Stimulated activated naive B cell treated with anti-CD40 and anti-IgM and Interleukin-4, amounts not matched to agents 10 μg/mL and 1 μg/mL and 100 μg/mL, for 72 hours (primary cell): ENCODE data around the gene COL6A2.

ENCODE experiments used
- ATAC-seq, 2 donors: fragments of 150-1000 bp; cut with Tn5 transposase; replicated peaks; 2 replicates each; pipeline ENCODE4 v1.10.0; 2021; ENCODE audit warnings: moderate library complexity in 1 of 2
- DNase-seq: peaks from one replicate; pipeline ENCODE4 v3.0.0; 2021
- H3K27ac Mint-ChIP-seq: one replicate; pipeline ENCODE4 v1.8.0; 2022; ENCODE audit warnings: mild to moderate bottlenecking, mixed read lengths
- H3K27me3 Mint-ChIP-seq, 2 donors: one replicate each; pipeline ENCODE4 v1.8.0; 2022; ENCODE audit warnings: mixed read lengths in 2 of 2
- H3K36me3 Mint-ChIP-seq, 2 donors: one replicate each; pipeline ENCODE4 v1.8.0; 2022; ENCODE audit warnings: mixed read lengths in 2 of 2, mild to moderate bottlenecking in 1 of 2
- H3K4me1 Mint-ChIP-seq, 2 donors: one replicate each; pipeline ENCODE4 v1.8.0; 2022; ENCODE audit warnings: mixed read lengths in 2 of 2, mild to moderate bottlenecking in 1 of 2
- H3K4me3 Mint-ChIP-seq, 2 donors: one replicate each; pipeline ENCODE4 v1.8.0; 2022; ENCODE audit warnings: mild to moderate bottlenecking in 2 of 2, mixed read lengths in 2 of 2, moderate library complexity in 1 of 2
- H3K9me3 Mint-ChIP-seq, 2 donors: one replicate each; pipeline ENCODE4 v1.8.0; 2022; ENCODE audit warnings: mixed read lengths in 2 of 2, mild to moderate bottlenecking in 1 of 2

Gene COL6A2

DNA sequence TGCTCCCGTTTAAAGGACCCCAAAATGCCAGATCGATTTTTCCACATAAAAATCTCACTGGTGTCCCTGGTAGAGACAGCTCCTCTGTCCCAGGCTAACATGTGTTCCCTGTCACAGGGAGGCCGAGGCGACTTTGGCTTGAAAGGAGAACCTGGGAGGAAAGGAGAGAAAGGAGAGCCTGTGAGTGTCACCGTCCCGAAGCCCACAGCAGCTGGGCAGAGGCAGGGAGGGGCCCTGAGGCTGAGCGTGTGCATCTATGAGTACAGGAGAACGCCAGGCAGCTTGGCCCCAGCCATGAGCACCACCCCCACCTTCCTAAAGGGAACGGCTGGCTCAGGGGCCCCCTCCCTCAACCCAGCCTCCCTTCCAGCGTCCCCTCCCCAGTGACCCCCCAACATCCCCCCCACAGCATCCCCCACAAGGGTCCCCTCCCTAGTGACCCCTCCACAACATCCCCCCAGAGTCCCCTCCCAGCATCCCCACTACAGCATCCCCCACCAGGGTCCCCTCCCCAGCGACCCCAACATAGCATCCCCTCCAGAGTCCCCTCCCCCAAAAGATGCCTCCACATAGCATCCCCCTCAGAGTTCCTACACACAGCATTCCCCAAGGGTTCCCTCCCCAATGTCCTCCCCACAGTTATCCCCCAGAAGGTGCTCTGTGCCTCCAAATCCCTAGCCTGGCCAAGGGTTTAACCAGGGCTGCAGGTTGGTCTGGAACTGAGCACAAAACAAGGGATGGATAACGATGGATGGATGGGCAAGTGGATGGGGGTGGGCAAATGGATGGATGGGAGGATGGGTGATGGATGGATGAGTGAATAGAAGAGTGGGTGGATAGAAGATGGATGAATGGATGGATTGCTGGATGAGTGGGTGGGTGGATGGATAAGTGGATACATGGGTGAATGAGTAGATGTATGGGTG, 25.1 kb downstream of the COL6A2 start:
- Mint-ChIP-seq H3K27me3 (peaks cover 0 to 11% of the 10 kb centered on the region in 2 donors), H3K4me1 (no peaks in the 10 kb centered on the region), H3K4me3 (no peak overlapping the region), H3K9me3 (peaks cover 6 to 9% of the 10 kb centered on the region in 2 donors), H3K36me3 (no peaks in the 10 kb centered on the region), H3K27ac (no peak overlapping the region)
- ATAC-seq (no peak), DNase-seq (no peak)

DNA sequence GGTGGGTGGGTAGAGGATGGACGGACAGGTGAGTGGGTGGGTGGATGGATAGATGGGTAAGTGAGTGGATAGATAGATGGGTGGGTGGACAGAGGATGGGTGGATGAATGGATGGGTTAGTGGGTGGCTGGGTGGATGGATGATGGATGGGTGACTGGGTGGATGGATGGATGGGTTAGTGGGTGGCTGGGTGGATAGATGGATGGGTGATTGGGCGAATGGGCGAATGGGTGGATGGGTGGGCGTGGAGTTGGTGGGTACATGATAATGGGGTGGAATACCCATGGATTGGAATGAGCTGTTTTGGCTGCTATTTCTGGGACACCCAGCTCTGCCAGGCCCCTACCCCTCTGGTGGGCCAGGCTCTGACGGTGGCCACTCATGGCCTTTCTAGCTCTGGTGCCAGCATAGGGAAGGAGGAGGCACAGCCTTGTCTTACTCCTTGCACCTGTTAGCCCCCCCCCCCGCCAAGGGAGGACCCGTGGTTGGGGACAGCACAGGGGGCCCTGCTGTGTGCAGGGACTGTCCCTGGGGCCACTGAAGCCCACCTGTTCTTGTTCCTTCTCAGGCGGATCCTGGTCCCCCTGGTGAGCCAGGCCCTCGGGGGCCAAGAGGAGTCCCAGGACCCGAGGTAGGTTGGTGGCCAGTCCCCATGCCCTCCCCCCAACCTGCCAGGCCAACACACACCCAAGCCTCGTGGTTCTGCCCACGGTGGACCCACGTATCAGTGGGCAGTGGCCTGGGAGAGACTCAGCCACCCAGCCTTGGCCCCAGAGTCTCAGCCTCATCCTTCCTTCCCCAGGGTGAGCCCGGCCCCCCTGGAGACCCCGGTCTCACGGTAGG, 26.4 kb downstream of the COL6A2 start:
- H3K9me3 Mint-ChIP-seq: peaks cover 6 to 9% of the 10 kb centered on the region in 2 donors
- no peaks in the 10 kb centered on the region for H3K4me1 Mint-ChIP-seq
- ATAC-seq: no peak
- no peak for DNase-seq
- H3K4me3 Mint-ChIP-seq: no peak overlapping the region
- H3K27ac Mint-ChIP-seq: no peak overlapping the region
- no peaks in the 10 kb centered on the region for H3K36me3 Mint-ChIP-seq
- peaks cover 0 to 11% of the 10 kb centered on the region in 2 donors for H3K27me3 Mint-ChIP-seq

DNA sequence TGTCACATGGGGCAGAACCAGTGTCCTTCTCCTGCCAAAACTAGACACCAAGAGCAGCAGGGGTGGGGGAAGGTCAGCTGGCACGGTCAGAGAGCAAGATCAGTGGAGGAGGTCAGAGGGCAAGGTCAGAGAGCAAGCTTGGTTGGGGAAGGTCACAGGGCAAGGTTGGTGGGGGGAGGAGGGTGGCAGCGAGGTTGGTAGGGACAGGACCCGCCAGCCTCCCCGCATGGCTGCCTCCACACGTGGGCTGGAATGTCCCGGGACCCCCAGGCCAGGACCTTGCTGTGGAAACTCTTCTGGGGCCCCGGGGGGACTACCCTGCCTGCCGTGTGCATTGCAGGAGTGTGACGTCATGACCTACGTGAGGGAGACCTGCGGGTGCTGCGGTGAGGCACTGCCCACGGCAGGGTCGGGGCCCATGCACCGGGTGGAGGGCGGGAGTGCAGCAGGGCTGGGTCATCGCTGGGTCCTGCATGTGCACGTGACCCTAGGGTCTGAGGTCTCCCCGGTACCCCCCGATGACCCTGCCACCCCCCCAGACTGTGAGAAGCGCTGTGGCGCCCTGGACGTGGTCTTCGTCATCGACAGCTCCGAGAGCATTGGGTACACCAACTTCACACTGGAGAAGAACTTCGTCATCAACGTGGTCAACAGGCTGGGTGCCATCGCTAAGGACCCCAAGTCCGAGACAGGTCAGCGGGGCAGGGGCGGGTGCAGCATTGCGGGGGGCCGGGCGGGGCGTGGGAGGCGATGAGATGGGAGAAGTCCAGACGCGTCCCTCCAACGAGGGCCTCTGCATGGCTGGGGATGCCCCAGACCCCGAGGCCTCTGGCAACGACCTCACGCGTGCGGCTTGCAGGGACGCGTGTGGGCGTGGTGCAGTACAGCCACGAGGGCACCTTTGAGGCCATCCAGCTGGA, 27.3 kb downstream of the COL6A2 start:
- Mint-ChIP-seq H3K36me3 (no peaks in the 10 kb centered on the region), H3K27me3 (peaks cover 0 to 11% of the 10 kb centered on the region in 2 donors), H3K9me3 (peaks cover 6 to 9% of the 10 kb centered on the region in 2 donors), H3K4me3 (no peak overlapping the region), H3K4me1 (no peaks in the 10 kb centered on the region), H3K27ac (no peak overlapping the region)
- no peak for DNase-seq
- ATAC-seq: no peak

DNA sequence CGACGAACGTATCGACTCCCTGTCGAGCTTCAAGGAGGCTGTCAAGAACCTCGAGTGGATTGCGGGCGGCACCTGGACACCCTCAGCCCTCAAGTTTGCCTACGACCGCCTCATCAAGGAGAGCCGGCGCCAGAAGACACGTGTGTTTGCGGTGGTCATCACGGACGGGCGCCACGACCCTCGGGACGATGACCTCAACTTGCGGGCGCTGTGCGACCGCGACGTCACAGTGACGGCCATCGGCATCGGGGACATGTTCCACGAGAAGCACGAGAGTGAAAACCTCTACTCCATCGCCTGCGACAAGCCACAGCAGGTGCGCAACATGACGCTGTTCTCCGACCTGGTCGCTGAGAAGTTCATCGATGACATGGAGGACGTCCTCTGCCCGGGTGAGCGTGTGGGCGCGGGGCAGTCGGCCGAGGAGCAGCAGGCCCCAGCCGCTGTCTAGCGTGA, 28.0 kb downstream of the COL6A2 start:
- Mint-ChIP-seq H3K9me3 (peaks cover 6 to 9% of the 10 kb centered on the region in 2 donors), H3K36me3 (no peaks in the 10 kb centered on the region), H3K27me3 (peaks cover 0 to 11% of the 10 kb centered on the region in 2 donors), H3K27ac (no peak overlapping the region), H3K4me1 (no peaks in the 10 kb centered on the region), H3K4me3 (no peak overlapping the region)
- ATAC-seq (no peak), DNase-seq (no peak)

DNA sequence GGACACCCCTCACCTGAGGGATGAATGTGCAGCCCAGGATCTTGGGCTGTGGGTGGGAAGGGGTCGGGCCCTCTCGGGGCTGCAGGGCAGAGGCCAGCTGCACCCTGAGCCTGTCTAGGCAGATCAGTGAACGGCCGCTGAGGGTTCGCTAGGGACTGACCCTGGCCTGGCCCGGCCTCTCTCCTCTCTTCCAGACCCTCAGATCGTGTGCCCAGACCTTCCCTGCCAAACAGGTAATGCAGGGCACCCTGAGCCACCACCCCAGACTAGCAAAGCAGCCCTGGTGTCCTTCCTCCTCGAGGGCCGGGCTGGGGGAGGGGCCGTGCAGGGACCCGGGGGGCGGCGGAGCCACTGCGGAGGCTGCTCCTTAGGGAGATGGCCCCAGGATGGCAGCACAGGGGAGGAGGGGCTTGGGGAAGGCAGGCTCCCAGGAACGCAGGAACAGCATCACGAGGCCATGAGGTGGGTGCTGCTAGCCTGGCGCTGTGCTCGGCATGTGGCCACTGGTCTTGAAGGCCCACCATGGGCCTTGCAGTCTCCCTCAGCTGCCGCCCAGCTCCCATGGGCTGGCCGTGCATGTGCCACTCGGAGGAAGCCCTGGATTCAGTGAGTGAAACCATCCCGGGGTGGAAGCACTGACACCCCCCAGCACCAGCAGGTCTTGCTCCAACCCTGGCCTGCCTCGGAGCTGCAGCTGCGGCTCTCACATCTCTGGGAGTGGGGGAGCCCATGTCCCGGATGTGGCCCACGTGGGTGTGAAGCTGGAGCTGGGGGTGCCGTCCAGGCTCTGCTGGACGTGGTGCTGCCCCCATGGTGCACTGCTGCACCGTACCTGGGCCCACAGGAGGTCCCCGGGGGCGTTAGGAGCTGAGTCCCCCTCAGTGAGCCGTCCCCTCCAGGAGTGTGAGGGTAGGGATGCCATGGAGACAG, 28.7 kb downstream of the COL6A2 start:
- no peak overlapping the region for H3K27ac Mint-ChIP-seq
- ATAC-seq (no peak), DNase-seq (no peak)
- peaks cover 0 to 11% of the 10 kb centered on the region in 2 donors for H3K27me3 Mint-ChIP-seq
- no peaks in the 10 kb centered on the region for H3K36me3 Mint-ChIP-seq
- no peaks in the 10 kb centered on the region for H3K4me1 Mint-ChIP-seq
- peaks cover 6 to 9% of the 10 kb centered on the region in 2 donors for H3K9me3 Mint-ChIP-seq
- no peak overlapping the region for H3K4me3 Mint-ChIP-seq

DNA sequence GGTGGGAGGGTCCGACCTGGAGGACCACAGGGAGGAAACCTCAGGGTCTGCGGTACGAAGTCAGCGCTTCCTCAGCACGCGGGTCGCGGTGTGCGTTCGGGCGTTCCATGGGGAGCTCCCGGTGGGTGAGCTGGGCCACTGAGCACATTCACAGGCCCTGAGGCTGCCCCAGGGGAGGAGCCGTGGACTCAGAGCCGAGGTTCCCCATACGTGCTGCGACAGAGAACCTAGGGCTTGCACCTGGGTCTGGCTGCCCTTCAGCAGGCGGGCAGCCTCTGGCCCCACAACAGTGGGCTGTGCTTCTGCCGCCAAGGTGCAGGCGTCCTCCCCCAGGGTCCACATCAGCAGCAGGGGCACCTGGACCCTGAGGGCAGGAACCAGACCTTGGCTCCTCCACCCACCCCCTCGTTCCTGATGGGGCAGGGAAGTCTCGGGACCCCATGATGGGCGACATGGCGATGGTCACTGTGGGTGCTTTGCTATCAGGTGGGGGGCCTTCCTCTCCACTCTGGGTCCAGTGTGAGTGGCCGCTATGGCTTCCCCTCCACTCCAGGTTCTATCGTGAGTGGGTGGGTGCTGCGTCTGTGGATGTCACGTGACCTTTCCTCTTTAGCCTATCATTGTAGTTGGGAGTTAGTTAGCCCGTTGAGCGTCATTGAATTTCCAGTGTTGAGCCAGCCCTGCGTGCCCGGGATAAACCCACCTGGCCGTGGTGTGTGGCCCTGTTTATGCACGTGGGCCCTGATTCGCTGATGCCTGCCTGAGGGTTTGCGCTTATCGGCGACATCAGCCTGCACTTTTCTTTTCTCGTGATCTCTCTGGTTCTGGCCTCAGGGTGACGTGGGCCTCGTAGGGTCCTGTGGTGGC, 29.6 kb downstream of the COL6A2 start:
- H3K27me3 Mint-ChIP-seq: peaks cover 0 to 8% of the 10 kb centered on the region in 2 donors
- no peaks in the 10 kb centered on the region for H3K4me1 Mint-ChIP-seq
- ATAC-seq (no peak), DNase-seq (no peak)
- H3K27ac Mint-ChIP-seq: no peak overlapping the region
- no peak overlapping the region for H3K4me3 Mint-ChIP-seq
- peaks cover 6 to 9% of the 10 kb centered on the region in 2 donors for H3K9me3 Mint-ChIP-seq
- no peaks in the 10 kb centered on the region for H3K36me3 Mint-ChIP-seq

DNA sequence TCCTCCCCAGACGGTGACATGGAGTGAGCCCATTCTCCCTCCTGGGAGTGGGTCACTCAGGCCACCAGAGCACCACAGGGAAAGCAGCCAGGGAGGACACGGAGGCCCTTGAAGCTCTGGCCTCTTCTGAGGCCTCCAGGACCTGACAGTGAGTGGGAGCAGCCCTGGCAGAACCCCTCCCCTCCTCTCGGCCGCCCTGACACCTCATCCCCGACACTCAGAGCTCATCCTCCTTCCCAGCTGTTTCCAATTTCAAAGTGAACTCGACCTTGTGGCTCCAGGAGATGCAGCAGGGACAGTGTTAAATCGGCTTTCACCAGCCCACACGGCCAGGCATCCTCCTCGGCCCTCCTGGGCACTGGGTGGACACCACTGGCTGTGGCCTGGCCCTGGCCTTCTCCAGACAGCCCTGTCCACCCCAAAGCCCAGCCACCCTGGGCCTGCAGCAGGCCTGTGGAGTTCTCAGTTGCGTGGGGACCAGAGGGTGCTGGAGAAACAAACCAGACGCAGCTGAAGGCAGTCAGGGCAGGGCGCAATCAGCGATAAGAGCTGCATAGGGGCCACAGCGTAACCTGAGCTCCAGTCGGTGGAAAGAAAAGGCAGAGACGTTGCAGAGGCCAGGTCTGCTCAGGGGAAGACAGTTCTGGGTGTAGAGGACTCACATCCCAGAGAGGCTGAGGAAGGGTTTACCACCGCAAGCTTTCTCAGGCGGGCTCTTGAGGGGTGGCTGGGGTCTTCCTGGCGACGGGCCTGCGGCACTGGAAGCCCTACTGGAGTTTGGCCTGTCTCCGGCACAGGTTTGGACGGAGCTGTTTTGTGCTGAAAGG, 30.4 kb downstream of the COL6A2 start:
- no peak for ATAC-seq
- no peak for DNase-seq
- Mint-ChIP-seq H3K27me3 (peaks cover 0 to 6% of the 10 kb centered on the region in 2 donors), H3K36me3 (no peaks in the 10 kb centered on the region), H3K9me3 (peaks cover 6 to 7% of the 10 kb centered on the region in 2 donors), H3K27ac (no peak overlapping the region), H3K4me3 (no peak overlapping the region), H3K4me1 (no peaks in the 10 kb centered on the region)

DNA sequence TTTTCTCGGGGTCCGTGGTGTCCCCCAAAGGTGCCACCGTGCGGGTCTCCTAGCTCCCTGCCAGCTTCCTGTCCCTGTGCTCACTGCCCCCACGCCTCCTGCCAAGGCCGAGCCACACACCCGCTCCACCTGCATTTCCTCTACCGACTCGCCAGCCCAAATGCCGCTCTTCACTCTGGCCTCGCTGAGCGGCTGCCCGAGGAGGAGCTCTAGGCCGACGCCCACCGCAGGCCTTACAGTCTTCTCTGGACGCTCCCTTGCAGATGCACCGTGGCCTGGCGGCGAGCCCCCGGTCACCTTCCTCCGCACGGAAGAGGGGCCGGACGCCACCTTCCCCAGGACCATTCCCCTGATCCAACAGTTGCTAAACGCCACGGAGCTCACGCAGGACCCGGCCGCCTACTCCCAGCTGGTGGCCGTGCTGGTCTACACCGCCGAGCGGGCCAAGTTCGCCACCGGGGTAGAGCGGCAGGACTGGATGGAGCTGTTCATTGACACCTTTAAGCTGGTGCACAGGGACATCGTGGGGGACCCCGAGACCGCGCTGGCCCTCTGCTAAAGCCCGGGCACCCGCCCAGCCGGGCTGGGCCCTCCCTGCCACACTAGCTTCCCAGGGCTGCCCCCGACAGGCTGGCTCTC, 31.1 kb downstream of the COL6A2 start:
- Mint-ChIP-seq H3K9me3 (peaks cover 0 to 1% of the 10 kb centered on the region in 2 donors), H3K27me3 (no peaks in the 10 kb centered on the region), H3K4me1 (no peaks in the 10 kb centered on the region), H3K4me3 (no peak overlapping the region), H3K27ac (no peak overlapping the region), H3K36me3 (no peaks in the 10 kb centered on the region)
- ATAC-seq (no peak), DNase-seq (no peak)

DNA sequence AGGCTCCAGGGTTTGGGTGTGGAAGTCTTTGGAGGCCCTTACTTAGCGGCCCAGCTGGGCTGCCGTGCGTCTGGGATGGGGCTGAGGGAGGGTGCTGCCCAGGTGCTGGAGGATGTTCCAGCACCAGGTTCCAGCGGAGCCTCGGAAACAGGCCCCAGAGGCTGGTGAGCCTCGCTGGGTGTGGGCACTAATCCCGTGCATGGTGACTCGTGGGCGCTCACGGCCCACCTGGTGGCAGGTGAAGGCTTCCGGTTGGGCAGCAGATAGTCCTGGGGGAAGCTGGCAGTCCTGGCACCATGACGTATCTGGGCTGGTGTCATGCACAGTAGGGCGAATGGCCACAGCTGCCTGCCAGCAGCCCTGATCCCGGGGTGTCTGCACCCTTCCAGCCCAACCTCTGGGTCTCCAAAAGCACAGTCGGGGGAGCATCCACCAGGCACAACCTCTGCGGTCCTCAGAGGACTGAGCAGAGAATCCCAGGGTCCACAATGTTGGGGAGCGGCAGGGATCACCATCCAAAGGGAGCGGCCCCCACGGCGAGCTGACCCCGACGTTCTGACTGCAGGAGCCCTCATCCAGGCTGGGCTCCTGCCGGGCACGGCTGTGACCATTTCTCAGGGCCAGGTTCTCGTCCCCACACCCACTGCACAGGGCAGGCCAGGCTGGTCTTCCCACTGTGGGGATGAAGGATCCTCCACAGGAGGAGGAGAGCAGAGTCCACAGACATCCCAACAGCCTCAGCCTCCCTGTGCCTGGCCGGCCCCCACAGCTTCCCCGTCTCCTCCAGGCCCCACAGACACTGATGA, 32.1 kb downstream of the COL6A2 start:
- H3K4me3 Mint-ChIP-seq: no peak overlapping the region
- ATAC-seq: no peak
- no peak for DNase-seq
- peaks cover under 1 to 5% of the 10 kb centered on the region in 2 donors for H3K27me3 Mint-ChIP-seq
- no peak overlapping the region for H3K27ac Mint-ChIP-seq
- no peaks in the 10 kb centered on the region for H3K4me1 Mint-ChIP-seq
- no peaks in the 10 kb centered on the region for H3K36me3 Mint-ChIP-seq
- no peaks in the 10 kb centered on the region for H3K9me3 Mint-ChIP-seq

DNA sequence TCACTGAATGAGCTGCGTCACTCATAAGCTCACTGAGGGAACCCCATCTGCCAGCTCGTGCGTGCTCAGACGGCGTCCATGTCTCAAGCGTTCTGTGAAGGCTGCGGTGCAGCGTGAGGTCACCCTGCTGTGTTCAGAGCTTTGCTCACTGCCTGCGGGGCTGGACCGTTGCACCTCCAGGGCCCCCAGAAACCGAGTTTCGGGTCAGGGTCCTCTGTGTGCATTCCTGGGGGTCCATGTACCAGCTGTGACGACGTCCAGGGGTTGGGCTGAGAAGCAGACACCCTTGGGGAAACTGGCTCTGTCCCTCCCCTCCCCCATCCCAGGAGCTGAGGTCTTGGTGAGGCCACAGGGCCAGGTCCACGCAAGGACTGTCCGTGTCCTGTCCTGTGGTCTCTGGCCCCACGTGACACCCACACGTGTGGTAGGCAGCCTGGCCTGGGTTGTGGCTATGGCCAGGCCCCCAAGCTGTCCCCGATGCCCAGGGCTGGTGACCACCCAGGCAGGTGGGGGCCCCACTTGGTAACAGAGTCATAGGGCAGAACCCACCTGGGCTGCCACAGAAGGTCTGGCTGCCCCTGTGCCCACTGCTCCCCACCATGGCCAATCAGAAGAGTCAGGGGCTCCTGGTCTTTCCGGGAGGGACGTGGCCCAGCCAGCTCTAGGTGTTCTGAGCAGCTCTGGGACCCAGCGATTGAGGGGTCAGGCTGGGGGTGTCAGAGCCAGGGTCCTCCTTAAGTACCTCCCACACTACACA, 33.1 kb downstream of the COL6A2 start:
- Mint-ChIP-seq H3K9me3 (no peaks in the 10 kb centered on the region), H3K4me3 (no peak overlapping the region), H3K27me3 (peaks cover 7 to 10% of the 10 kb centered on the region in 2 donors), H3K27ac (peak overlapping the region; percentile 42), H3K36me3 (no peaks in the 10 kb centered on the region), H3K4me1 (no peaks in the 10 kb centered on the region)
- ATAC-seq: no peak
- DNase-seq: no peak
